Ovary (tissue), 9 donors: ENCODE data around the gene PPP2R2B. TPM values are rescaled to one million over a fixed set of nuclear protein-coding genes. Genes with fewer than 3 reads are reported as not detected.

Source experiments
- DNase-seq, 5 donors: peaks; one replicate each; pipeline ENCODE4 v3.0.0-alpha.2; 2019 to 2020
- H3K27ac ChIP-seq, 2 donors: fragments of 200-600 bp; one replicate each; pipeline versions ENCODE4 v1.5.1 to v1.8.0; 2019 to 2022
- H3K27me3 ChIP-seq: fragments of 200-600 bp; one replicate; pipeline ENCODE4 v1.8.0; 2022
- H3K36me3 ChIP-seq: fragments of 200-600 bp; sonication (generic); one replicate; pipeline ENCODE4 v1.5.1; 2019
- H3K4me1 ChIP-seq: one replicate; pipeline ENCODE4 v1.8.1; 2013; ENCODE audit warnings: mild to moderate bottlenecking, moderate library complexity; ENCODE audit not compliant: insufficient read depth
- H3K4me3 ChIP-seq: fragments of 200-600 bp; sonication (generic); one replicate; pipeline ENCODE4 v1.5.1; 2017
- H3K9me3 ChIP-seq, 2 donors: fragments of 200-600 bp in 1 of 2; sonication (generic) in 1 of 2; one replicate each; pipeline versions ENCODE4 v1.5.1 to v1.8.1; 2013 to 2019; ENCODE audit warnings: mild to moderate bottlenecking in 1 of 2, moderate library complexity in 1 of 2
- CTCF ChIP-seq, 3 donors: fragments of 450-650 bp in 2 of 3; fragments of 200-600 bp in 1 of 3; IDR thresholded peaks; one replicate each; pipeline versions ENCODE4 v1.5.1 to v1.8.0; 2016 to 2022; ENCODE audit warnings: antibody characterized with exemption in 3 of 3, mild to moderate bottlenecking in 1 of 3
- EP300 ChIP-seq: sonication (generic); formaldehyde crosslinking; IDR thresholded peaks from one replicate; pipeline ENCODE4 v1.6.1; 2017; ENCODE audit warnings: antibody characterized with exemption
- POLR2A ChIP-seq: fragments of 450-650 bp; IDR thresholded peaks from one replicate; pipeline ENCODE4 v1.6.1; 2017; ENCODE audit warnings: antibody characterized with exemption, mild to moderate bottlenecking, moderate library complexity
- WGBS, 3 donors: extraction: QIAGEN DNeasy Blood & Tissue Kit in 1 of 3; methylation state at CpG; one replicate each; pipeline versions ENCODE4 v1.1.5 to v1.1.7; 2013 to 2017; 5-methylcytosine and 5-hydroxymethylcytosine counted together
- intact Hi-C, 4 donors: fragments of 100-400 bp; cut with DNase I; formaldehyde crosslinking; loops; one replicate each; pipeline versions ENCODE4 v1.11.0 to v1.15.1; 2022 to 2023
- polyA plus RNA-seq, 2 donors: library from polyadenylated mRNA; stranded (reverse); fragments of 200-250 nt in 1 of 2; fragments of 350-450 nt in 1 of 2; fragmentation: Illumina TruSeq in 1 of 2; extraction: RNeasy Lipid Tissue Mini Kit (QIAGEN cat#74804) in 1 of 2; gene quantifications; one replicate each; pipeline ENCODE4 v1.2.3, GENCODE V29; 2013 to 2014
- total RNA-seq, 7 donors: library from RNA; depleted of rRNA in 2 of 7; stranded (reverse); fragments of >200 nt in 2 of 7; fragmentation: NEBNext Ultra II Directional in 3 of 7; extraction: Animal tissue kit (Norgen Biotek cat#: 25700) in 3 of 7; gene quantifications; one replicate each; pipeline versions ENCODE4 v1.1.0 to v1.2.4, GENCODE V29; 2016 to 2023
- donor health status: DM: no; HTN: no; CAD: no; lungs with moderate emphysema.
- donor health status: DM: no; HTN: no; CAD: no.
- donor health status: Bipolar disorder and iron deficiency.
- donor health status: DM: yes; HTN: yes; CAD: no.
- donor health status: DM: no; HTN: no; CAD: no.
- donor health status: DM: yes; HTN: yes; CAD: no.

The PPP2R2B gene
- total and polyA plus RNA-seq, 9 donors = 0.12 to 20.8 (median 1.2) TPM; not detected in 1

DNA sequence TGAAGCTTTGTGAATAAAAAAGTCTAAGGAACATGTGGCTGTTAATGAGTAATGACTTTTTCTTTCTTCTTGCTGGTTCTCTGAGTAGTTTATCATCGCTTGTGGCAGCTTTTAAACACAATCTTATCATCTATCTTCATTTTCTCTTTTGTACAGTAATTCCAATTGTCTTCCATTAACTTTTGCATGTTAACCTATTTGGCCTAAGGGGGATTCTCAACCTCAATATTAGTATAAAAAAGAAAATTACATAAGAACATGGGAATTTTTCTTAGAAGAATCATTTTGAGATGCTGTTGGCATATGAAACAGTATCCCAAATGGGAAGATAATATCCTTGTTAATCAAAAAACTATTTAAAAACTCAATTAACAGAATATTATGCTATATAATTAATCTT is 182.9 kb downstream of the PPP2R2B start:
- no peak overlapping the region for H3K27ac ChIP-seq
- WGBS, 3 donors = 83 to 90% (median 88%) methylated on average over 1 of the region's 1 CpG
- DNase-seq = no peak
- no peaks in the 10 kb centered on the region for H3K9me3 ChIP-seq
- no peak overlapping the region for H3K4me3 ChIP-seq
- TF ChIP-seq CTCF (IDR thresholded peaks at IDR 0.05) (no peak), POLR2A (no peak), EP300 (no peak)
- no peaks in the 10 kb centered on the region for H3K27me3 ChIP-seq
- H3K4me1 ChIP-seq = no peaks in the 10 kb centered on the region
- intact Hi-C loops = no loop called here
- no peaks in the 10 kb centered on the region for H3K36me3 ChIP-seq

GRCh38 chr5:146690880-146691355 is 187.6 kb downstream of the PPP2R2B start:
- H3K4me3 ChIP-seq = no peak overlapping the region
- TF ChIP-seq CTCF (IDR thresholded peaks at IDR 0.05) = no peak
- no peak for TF ChIP-seq EP300
- TF ChIP-seq POLR2A = no peak
- no peaks in the 10 kb centered on the region for H3K4me1 ChIP-seq
- intact Hi-C loops = no loop called here
- no peaks in the 10 kb centered on the region for H3K27me3 ChIP-seq
- H3K9me3 ChIP-seq = no peaks in the 10 kb centered on the region
- no peak overlapping the region for H3K27ac ChIP-seq
- no peaks in the 10 kb centered on the region for H3K36me3 ChIP-seq
- 69 to 76% (median 70%) methylated on average over 6 of the region's 6 CpGs for WGBS, 3 donors
- DNase-seq = no peak

- WGBS, 3 donors = 32 to 57% (median 35%) methylated on average over 4 of the region's 4 CpGs
- TF ChIP-seq POLR2A (no peak), CTCF (IDR thresholded peaks at IDR 0.05) (no peak), EP300 (no peak)
- Histone ChIP-seq H3K36me3 (no peaks in the 10 kb centered on the region), H3K4me1 (no peaks in the 10 kb centered on the region), H3K9me3 (no peaks in the 10 kb centered on the region), H3K27ac (no peak overlapping the region), H3K27me3 (no peaks in the 10 kb centered on the region), H3K4me3 (no peak overlapping the region)
- intact Hi-C loops = no loop called here
- DNase-seq = no peak
Measured at GRCh38 chr5:146687630-146688029, 190.9 kb downstream of the PPP2R2B start.

GRCh38 chr5:146683861-146684260 is 194.7 kb downstream of the PPP2R2B start:
- Histone ChIP-seq H3K4me1 (no peaks in the 10 kb centered on the region), H3K27ac (no peak overlapping the region), H3K9me3 (no peaks in the 10 kb centered on the region), H3K27me3 (no peaks in the 10 kb centered on the region), H3K4me3 (no peak overlapping the region), H3K36me3 (no peaks in the 10 kb centered on the region)
- TF ChIP-seq CTCF (IDR thresholded peaks at IDR 0.05) (no peak), EP300 (no peak), POLR2A (no peak)
- intact Hi-C loops = no loop called here
- no peak for DNase-seq
- WGBS, 3 donors = 78 to 87% (median 81%) methylated on average over 5 of the region's 5 CpGs
